ENCODE measurements around the gene ADRA2B. TPM values are rescaled to one million over a fixed set of nuclear protein-coding genes. Genes with fewer than 3 reads are reported as not detected.
"Not testable (repeated sequence)": the region's sequence is repeated elsewhere in the genome, so short reads cannot be mapped to it uniquely, and the experiment has no call there.

The ADRA2B gene
- total and polyA plus RNA-seq, 2 donors (not counting 3 experiments of a cell fraction or from before 2014, with no cell fraction given) = not detected

GRCh38 chr2:96085541-96086355 is 30.6 kb downstream of the ADRA2B start:
- no peaks in the 10 kb centered on the region for H3K27me3 ChIP-seq (ENCODE audit: control insufficient read depth in 2 of 2, insufficient read depth in 2 of 2, low read length in 2 of 2)
- H3K4me2 ChIP-seq (ENCODE audit: insufficient read depth, low read length) = no peak overlapping the region
- H3K9ac ChIP-seq (replicated peaks; ENCODE audit: extremely low read depth, insufficient read depth, low read length) = no peak overlapping the region
- DNase-seq (ENCODE audit: low read depth, low spot score) (no peak), FAIRE-seq (no peak)
- intact Hi-C loops (cut with micrococcal nuclease) = no loop called here
- dilution Hi-C loops (cut with MboI; ENCODE audit: extremely low pct_ligation_motif_present, low sequenced_read_pairs) = no loop called here
- H2AFZ ChIP-seq (ENCODE audit: low read depth, low read length) = no peak overlapping the region
- no peaks in the 10 kb centered on the region for H3K79me2 ChIP-seq (ENCODE audit: control insufficient read depth, insufficient read depth, low read length)
- no peaks in the 10 kb centered on the region for H3K4me1 ChIP-seq (ENCODE audit: control insufficient read depth, extremely low read depth, insufficient read depth, low read length)
- H3K9me3 ChIP-seq (replicated peaks; ENCODE audit: control insufficient read depth, insufficient read depth, low read length) = no peaks in the 10 kb centered on the region
- TF ChIP-seq JUN (IDR thresholded peaks at IDR 0.05; ENCODE audit: borderline replicate concordance, insufficient read depth, insufficient read length, low read depth) (no peak), FOS (IDR thresholded peaks at IDR 0.05; ENCODE audit: borderline replicate concordance, insufficient read depth, low read length) (no peak), EZH2 (IDR thresholded peaks at IDR 0.05; ENCODE audit: borderline replicate concordance, low read depth, low read length, severe bottlenecking) (no peak), MAX (IDR thresholded peaks at IDR 0.05; ENCODE audit: insufficient read depth, insufficient read length) (no peak), POLR2AphosphoS5 (IDR thresholded peaks at IDR 0.05; ENCODE audit: insufficient read depth, low read depth, low read length) (no peak), POLR2A (IDR thresholded peaks at IDR 0.05; ENCODE audit: low read depth, low read length) (no peak)
- no peak overlapping the region for H3K27ac ChIP-seq (ENCODE audit: insufficient read depth, low read depth, low read length)
- no peaks in the 10 kb centered on the region for H4K20me1 ChIP-seq (replicated peaks; ENCODE audit: control insufficient read depth, extremely low read depth, insufficient read depth, low read length)
- H3K36me3 ChIP-seq (ENCODE audit: control insufficient read depth in 2 of 2, extremely low read depth in 1 of 2, insufficient read depth in 2 of 2, low read length in 2 of 2) = no peaks in the 10 kb centered on the region
- no peak overlapping the region for H3K4me3 ChIP-seq (replicated peaks in 1 of 3; ENCODE audit: insufficient read depth in 1 of 3, low read depth in 1 of 3, low read length in 3 of 3)
- no TSS peak for BruUV-seq (replicated peaks)
- ChIA-PET CTCF (no interaction called here), POLR2A (no interaction called here)
- H3K9me1 ChIP-seq (replicated peaks; ENCODE audit: control insufficient read depth, extremely low read depth, insufficient read depth, low read length) = no peaks in the 10 kb centered on the region

- H3K27ac ChIP-seq (ENCODE audit: insufficient read depth, low read depth, low read length); BruUV-seq (replicated peaks); dilution Hi-C loops (cut with MboI; ENCODE audit: extremely low pct_ligation_motif_present, low sequenced_read_pairs); H3K9ac ChIP-seq (replicated peaks; ENCODE audit: extremely low read depth, insufficient read depth, low read length); H3K36me3 ChIP-seq (ENCODE audit: control insufficient read depth in 2 of 2, extremely low read depth in 1 of 2, insufficient read depth in 2 of 2, low read length in 2 of 2); H3K9me1 ChIP-seq (replicated peaks; ENCODE audit: control insufficient read depth, extremely low read depth, insufficient read depth, low read length); H3K27me3 ChIP-seq (ENCODE audit: control insufficient read depth in 2 of 2, insufficient read depth in 2 of 2, low read length in 2 of 2); H3K9me3 ChIP-seq (replicated peaks; ENCODE audit: control insufficient read depth, insufficient read depth, low read length); H3K4me3 ChIP-seq (replicated peaks in 1 of 3; ENCODE audit: insufficient read depth in 1 of 3, low read depth in 1 of 3, low read length in 3 of 3); CTCF ChIA-PET; DNase-seq (ENCODE audit: low read depth, low spot score); H3K4me1 ChIP-seq (ENCODE audit: control insufficient read depth, extremely low read depth, insufficient read depth, low read length); intact Hi-C loops (cut with micrococcal nuclease); H2AFZ ChIP-seq (ENCODE audit: low read depth, low read length); H3K79me2 ChIP-seq (ENCODE audit: control insufficient read depth, insufficient read depth, low read length); FAIRE-seq; H3K4me2 ChIP-seq (ENCODE audit: insufficient read depth, low read length); POLR2A ChIA-PET; H4K20me1 ChIP-seq (replicated peaks; ENCODE audit: control insufficient read depth, extremely low read depth, insufficient read depth, low read length): not testable (repeated sequence)
Observed at GRCh38 chr2:96084858-96085518, 31.4 kb downstream of the ADRA2B start.

All from endothelial cell of umbilical vein (primary cell).